HG02678 (cell line): Measurements from ENCODE around the gene C2CD2L.
"Not testable (repeated sequence)": the region's sequence is repeated elsewhere in the genome, so short reads cannot be mapped to it uniquely, and the experiment has no call there.

Experiments
- ATAC-seq: cut with Tn5 transposase; IDR thresholded peaks from one replicate; pipeline ENCODE4 v1.9.1; 2021; ENCODE audit warnings: mild to moderate bottlenecking, moderate library complexity; ENCODE audit not compliant: unreplicated experiment

C2CD2L gene

DNA sequence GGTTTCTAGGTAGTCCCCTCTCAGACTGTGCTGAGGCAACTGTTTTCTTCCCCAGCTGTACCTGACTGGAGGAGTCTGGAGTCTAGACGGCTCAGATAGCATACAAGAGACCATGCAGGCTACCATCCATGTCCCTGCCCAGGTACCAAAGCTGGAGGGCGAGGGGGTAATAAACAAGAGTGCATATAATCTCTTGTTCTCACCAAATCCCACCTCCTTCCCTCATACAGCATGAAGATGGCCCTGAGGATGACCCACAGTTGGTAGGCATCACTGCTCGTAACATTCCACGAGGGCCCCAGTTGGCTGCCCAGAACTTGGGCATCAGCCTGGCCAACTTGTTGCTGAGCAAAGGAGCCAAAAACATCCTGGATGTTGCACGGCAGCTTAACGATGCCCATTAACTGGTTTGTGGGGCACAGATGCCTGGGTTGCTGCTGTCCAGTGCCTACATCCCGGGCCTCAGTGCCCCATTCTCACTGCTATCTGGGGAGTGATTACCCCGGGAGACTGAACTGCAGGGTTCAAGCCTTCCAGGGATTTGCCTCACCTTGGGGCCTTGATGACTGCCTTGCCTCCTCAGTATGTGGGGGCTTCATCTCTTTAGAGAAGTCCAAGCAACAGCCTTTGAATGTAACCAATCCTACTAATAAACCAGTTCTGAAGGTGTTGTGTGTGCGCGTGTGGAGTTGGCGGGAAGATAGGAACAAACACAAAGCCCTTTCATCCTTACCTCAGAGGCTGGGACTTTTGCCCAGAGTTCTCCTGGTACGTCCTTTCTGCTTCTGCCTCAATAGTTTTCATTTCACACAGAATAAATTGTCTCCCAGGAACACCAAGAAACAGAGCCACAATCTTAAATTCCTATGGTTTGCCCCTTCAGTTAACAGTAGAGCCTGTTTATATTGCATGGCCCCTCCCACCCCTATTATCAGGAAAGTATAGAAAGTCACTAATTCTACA, 14.0 kb upstream of the C2CD2L start:
- no peak for ATAC-seq

DNA sequence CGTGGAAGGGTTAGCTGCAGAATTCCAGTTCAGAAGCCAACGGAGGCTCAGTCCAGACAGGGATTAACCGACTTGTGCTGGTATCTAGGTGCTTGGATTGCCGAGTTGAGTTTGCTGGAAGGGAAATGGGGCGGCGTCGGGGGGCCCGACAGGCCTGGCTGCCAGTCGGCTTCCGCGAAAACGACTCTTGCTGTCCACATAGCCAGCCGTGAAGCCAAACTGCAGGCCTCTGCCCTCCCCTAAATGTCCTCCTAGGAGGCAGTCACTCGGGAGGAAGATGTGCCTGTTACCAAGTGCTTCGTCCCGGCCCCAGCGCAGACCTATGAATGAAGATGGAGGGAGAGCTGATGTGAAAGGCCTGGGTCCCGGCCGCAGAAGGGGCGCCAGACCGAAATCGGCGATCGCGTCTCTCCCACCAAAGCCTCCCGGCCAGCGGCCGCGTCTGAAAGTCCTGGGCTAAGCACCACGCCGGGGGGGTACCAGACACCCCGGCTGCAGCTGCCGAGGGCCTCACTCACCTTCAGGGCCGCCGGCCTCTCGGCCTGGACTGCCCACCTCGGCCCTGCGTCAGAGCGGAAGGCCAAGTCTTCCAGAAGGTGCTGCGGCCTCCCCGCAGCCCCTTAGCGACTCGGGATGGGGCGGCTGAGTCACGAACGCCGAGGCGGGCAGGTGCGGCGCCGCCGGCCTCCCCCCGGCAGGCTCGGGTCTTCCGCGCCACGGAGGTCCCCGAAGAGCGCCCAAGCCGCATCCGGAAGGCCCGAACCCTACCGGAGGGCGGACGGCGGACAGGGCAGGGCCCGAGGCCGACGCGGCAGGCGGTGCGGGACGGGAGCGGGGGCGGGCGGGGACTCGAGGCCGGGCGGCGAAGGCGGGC, 13.0 kb upstream of the C2CD2L start:
- peak; percentile 1 for ATAC-seq

DNA sequence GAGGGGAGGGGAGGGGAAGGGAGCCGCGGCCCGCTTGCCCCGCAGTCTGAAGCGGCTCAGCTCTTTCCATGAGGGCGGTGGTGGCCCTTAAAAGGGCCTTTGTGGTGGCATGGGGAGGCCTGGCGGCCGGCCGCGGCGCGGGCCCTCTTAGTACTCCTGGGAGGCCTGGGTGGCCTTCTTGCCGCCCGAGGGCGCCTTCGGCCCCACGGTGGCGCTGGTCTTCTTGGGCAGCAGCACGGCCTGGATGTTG, 12.4 kb upstream of the C2CD2L start:
- ATAC-seq: peak; percentile 38

DNA sequence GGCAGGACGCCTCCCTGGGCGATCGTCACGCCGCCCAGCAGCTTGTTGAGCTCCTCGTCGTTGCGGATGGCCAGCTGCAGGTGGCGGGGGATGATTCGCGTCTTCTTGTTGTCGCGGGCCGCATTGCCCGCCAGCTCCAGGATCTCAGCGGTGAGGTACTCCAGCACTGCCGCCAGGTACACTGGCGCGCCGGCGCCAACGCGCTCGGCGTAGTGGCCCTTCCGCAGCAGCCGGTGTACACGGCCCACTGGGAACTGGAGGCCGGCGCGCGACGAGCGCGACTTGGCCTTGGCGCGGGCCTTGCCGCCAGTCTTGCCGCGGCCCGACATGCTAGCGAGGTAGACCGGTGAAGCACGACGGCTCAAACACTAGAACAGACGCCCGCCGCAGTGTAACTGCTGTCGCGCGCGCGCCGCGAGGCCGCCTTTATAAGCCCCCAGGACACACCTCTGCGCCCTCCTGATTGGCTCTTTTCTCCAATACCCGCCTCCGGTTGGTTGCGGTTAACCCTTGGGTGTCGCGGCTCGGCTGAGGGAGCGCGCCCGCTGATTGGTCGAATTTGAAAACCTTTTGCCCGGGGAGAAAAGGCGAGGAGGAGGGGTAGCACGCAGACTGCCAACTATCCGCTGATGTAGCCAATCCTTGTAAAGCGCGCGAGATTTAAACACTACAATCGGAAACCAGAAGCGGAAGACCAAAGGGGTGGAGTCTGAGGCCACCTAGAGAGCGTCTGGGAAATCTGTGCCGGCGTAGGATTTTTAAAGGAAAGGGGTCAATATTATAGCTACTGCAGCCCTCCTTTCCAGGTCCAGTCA, 11.9 kb upstream of the C2CD2L start:
- peak; percentile 87 for ATAC-seq

DNA sequence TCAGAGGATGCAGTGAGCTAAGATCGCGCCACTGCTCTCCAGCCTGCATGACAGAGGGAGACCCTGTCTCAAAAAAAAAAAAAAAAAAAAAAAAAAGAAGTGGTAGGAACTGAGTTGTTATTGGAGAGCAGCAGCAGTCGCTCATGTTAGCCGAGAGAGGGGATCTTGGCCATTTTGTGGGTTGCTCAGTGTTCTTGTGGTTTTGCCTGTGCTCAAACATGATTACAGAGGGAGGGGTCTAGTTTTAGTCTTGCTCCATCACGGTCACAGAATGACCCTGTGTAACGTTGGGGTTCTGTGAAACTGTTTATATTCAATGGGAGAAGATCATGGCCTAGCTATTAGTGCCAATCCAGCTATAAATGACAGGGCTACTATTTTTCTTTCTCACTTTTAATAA, 7.4 kb upstream of the C2CD2L start:
- no peak for ATAC-seq

DNA sequence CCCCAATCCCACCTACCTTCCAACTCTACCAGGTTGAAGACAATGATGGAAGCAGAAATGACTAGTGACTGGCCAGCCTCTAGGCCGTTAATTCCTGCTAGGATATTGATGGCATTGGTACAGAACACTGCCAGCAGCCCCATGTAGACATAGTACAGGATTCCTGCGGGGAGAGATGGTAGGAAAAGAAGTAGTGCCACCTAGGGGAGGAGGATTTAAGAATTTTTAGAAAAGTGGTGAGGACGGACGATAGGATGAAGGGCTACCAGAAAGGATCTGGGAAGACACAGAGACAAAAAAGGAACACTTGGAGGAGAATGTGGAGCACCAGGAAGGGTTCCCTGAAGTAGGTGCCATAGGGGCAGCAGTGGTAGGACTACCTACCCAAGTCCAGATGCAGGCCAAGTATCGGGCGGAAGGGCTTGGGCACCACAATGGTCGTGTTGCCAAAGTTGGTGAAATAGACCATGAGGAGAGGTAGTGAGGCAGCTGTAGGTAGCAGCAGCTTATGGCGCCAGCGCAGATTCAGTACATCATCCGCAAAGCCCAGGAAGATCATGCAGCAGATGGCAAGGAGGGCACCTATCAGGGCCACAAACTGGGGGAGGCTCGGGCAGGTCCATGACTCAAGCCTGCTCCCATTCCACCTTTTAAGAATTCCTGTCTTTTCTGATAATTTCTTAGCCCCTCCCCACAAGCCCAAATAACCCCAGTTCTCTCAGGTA, 6.7 kb upstream of the C2CD2L start:
- ATAC-seq: no peak

DNA sequence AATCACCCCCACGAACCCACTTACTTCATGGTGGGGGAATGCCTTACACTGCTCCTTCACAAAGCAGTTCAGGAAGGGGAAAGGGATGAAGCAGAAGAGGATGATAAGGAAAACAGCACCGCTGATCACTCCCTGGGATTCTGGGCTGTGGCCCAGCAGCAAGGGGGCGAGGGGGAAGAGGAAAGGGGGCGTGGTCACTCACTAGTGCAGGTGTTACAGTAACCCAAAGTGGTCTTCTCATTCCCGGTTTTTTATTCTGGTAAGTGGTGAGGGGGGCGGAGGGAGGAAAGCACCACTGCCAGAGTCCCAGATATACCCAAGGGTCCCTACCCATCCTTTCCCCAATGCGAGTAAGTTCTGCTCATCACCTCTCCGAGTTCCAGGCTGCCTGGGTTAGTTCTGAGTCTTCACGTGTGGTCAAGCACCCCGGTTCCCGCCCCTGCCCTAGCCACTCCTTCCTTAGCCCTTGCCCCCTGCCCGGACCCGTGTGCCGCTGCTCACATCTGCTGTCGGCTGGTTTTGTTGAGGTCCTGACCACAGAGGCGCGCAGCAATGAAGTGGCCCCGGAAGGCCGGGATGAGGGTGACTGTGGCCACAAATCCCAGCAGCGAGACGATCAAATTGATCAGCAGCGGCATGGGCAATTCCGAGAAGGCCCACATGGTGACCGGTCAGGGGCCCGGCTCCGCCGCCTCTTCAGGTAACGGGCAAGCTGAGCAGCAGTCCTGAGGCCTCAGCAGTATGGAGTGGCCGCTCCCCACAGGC, 6.0 kb upstream of the C2CD2L start:
- ATAC-seq: peak; percentile 19

DNA sequence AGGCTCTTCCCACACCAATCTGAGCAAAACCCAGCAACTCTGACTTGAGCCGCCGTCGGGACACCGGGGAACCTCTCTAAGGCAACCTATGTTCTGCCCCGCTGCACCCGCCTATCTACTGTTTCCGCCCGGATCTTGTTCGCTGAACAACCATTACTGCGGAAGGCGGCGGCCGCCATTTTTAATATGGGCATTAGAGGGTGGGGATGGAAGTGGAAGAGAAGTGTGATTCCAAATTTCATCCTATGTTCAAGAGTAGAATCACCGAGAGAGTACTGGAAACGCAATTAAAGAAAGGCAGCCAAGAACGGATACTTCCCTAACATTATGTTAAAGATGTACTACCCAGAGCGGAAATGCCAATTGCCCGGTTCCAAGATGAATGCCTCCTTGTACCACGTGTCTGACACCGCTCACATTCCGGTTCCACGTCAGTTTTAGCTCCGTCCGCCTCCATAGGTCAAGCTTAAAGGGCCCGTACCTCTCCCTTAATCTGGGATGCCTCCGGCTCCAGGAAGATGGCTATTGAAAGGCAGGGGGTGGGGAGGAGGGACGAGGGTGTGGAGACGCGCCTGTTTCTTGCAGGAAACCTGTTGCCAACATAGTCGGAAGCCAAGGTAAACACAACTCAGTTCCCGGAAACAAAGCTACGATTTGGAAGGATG, 5.3 kb upstream of the C2CD2L start, which contains the start of gene DPAGT1:
Gene DPAGT1 (minus strand): TSS at position 95 of the 665 bp plus-strand sequence. CDS start 198 bp downstream, outside the sequence.
- ATAC-seq: peak; percentile 78

DNA sequence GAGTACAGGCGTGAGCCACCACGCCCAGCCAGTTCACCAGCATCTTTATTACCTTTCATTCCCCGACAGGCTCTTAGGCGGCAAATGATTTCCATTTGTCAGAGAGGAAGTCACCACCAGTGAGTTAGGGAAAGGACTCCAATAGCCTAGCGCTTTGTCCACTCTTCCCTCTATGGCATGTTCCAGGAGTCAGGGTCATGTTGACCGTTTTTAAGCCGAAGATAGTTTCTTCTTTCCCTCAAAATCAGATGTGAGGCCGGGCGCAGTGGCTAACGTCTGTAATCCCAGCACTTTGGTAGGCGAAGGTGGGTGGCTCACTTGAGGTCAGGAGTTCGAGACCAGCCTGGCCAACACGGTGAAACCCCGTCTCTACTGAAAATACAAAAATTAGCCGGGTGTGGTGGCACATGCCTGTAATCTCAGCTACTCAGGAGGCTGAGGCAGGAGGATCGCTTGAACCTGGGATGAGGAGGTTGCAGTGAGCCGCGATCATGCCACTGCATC, 3.9 kb upstream of the C2CD2L start:
- ATAC-seq: not testable (repeated sequence)

DNA sequence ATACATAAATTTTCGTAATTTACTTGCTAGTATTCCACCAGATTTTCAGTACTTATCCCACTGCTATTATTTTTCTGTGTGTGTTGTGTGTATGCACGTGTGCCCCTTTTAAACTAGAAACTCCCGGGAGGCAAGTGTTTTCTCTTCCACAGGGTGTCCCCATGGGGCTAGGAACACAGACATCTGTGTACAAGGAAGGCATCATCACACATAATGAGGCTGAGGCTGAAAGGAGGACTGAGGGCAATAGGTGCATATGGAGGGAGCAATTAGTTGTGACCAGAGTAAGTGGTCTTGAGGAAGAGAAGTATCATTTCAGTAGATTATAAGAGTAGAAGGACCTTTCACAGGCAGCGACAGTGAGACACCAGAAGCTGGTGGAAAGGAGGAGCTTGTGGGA, 3.4 kb upstream of the C2CD2L start:
- ATAC-seq: no peak

DNA sequence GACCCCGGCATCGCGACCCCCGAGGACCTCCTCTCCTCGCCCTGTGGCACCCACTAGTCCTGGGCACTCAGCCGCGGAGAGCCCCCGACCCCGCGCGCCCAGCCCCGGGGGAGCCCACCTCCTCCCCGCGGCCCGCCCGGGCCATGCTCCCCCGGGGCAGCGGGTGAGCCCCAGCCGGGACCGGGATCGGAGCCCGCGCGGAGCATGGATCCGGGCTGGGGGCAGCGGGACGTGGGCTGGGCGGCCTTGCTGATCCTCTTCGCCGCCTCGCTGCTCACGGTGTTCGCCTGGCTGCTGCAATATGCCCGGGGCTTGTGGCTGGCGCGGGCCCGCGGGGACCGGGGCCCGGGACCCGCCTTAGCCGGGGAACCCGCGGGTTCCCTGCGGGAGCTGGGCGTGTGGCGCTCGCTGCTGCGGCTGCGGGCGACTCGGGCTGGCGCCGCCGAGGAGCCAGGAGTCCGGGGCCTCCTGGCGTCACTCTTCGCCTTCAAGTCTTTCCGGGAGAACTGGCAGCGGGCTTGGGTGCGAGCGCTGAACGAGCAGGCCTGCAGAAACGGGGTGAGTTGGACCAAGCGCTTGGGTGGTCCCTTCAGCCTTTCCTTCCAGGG, 498 bp downstream of the C2CD2L start:
- ATAC-seq: peak; percentile 29

DNA sequence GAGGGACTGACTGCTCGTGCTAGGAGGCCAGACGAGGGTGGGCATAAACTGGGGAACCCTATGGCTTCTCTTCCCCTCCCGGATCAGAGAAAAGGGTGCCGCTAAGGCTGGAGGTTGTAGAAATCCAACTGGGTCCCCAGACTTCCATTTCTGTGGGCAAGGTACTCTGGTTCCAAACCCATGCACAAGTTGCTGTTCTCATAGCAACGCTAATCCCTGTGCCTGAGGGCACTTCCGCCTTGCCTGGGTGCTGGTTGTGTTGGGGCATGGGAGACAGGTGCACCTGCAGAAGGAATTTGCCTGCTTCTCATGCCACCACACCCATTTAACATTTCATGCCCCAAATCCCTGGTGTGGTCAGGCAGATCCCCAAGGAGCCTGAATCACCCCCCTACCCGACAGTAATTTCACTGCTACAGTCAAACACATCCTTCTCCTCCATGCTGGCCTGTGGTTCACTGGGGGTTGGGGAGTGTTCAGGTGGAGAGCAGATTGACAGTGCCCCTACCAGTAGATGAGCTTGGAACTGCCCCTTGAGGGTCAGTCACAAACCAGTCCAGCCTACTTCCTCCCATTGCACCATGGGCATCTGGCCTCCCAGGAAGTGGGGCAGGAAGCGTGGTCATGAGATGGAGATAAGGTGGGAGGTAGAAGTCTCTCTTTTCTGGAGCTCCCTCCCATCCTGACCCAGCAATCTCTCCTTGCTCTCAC, 1.2 kb downstream of the C2CD2L start:
- ATAC-seq: no peak

DNA sequence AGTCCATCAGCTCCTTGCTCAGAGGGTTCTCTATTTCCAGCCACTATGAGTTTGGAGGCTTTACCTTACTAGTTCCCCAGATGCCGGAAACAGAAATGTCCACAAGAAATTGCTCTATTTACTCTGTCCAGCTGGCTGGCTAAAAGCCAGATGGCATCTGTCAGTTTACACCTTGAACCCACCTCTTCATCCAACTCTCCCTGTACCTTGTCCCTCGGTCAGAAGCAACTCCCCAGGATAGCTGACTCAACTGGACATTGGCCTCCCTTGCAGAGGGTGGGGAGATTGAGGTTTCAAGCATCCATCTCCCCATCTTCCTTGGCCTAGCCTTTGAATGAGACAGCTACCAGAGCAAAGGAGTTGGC, 1.7 kb downstream of the C2CD2L start:
- ATAC-seq: no peak

DNA sequence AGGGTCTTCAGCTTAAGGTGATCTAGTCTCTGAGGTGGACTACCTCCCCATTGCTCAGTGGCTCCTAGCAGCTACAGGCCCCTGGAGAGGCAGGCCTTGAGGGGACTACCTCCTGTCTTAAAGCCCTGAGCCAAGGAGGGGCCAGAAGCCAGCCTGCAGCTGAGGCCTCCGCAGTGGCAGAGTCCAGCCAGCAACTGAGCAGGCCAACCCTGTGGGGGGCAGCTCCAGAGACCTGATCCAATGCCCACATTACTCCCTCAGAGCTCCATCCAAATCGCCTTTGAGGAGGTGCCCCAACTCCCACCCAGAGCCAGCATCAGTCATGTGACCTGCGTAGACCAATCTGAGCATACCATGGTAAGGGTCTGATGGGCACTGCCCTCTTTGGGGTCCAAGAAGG, 2.7 kb downstream of the C2CD2L start:
- no peak for ATAC-seq

DNA sequence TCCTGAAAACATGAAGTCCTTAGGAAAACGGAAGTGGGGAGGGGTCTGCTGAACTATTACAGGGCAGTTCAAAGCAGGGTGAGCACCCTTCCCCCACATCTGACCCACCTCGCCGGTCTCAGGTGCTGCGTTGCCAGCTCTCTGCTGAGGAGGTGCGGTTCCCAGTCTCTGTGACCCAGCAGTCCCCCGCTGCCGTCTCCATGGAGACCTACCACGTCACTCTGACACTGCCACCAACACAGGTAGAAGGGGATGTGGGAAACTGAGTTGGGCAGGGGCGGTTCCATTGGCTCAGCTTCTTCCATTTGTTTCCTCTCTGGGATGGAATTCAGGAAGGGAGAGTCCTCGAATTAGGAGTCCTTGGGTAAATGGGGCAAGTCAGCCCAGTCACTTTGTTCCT, 3.3 kb downstream of the C2CD2L start:
- no peak for ATAC-seq

DNA sequence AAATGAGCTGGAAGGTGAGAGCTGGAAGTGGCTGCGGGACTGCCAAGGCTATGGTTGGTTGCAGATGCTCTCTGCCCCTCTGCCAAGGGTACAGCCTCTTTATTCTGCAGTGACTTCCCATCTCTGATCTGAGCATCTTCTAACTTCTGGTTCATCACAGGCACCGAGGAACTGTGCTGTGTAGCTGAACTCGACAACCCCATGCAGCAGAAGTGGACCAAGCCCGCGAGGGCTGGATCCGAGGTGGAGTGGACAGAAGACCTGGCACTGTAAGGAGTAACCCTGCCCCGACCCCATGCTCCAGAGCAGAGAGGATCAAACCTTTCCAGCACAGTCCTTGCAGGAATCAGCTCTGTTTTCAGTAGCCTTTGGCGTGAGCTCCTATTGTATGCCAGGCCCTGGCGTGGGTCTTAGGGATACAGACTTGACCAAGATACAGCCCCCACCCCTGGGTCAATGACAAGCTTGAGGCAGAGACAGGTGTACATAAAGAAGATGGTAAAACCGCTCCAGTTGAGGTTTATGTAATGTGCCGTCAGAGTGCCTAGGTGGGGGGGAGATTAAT, 4.3 kb downstream of the C2CD2L start:
- ATAC-seq: no peak

DNA sequence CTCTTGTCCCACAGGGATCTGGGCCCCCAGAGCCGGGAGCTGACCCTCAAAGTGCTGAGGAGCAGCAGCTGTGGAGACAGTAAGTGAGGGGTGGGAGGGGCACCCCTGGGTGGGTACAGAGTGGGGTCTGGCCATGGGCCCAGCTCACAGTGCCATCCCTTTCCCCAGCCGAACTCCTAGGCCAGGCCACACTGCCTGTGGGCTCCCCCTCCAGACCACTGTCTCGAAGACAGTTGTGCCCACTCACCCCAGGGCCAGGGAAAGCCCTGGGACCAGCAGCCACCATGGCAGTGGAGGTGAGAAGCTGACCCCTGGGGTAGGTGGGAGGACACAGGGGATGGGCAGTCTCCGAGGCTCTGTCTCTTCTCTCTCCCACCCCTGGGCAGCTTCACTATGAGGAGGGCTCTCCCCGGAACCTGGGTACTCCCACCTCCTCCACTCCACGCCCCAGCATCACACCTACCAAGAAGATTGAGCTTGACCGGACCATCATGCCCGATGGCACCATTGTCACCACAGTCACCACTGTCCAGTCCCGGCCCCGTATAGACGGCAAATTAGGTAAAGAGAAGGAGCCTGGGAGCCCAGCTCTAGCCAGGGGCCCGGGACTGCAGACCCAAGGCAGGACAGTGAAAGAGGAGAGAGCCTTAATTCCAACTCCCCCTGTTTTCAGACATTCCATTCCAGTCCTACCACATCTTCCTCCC, 5.3 kb downstream of the C2CD2L start:
- no peak for ATAC-seq
